Progenitor cell of endocrine pancreas (in vitro differentiated cells): Measurements from ENCODE around the gene PTTG1IP. TPM values are rescaled to one million over a fixed set of nuclear protein-coding genes. Genes with fewer than 3 reads are reported as not detected.

ENCODE experiments used
- DNase-seq: peaks from one replicate; pipeline ENCODE4 v3.0.0; 2021; ENCODE audit warnings: low spot score; ENCODE audit not compliant: unreplicated experiment
- H3K27ac Mint-ChIP-seq: 2 replicates; pipeline ENCODE4 v1.8.0; 2021; ENCODE audit warnings: mild to moderate bottlenecking, moderate library complexity, mixed read lengths
- H3K27me3 Mint-ChIP-seq: 2 replicates; pipeline ENCODE4 v1.8.0; 2021; ENCODE audit warnings: mixed read lengths
- H3K36me3 Mint-ChIP-seq: 2 replicates; pipeline ENCODE4 v1.8.0; 2022; ENCODE audit warnings: mixed read lengths; ENCODE audit not compliant: insufficient read depth
- H3K4me1 Mint-ChIP-seq: 2 replicates; pipeline ENCODE4 v1.8.0; 2021; ENCODE audit warnings: low read depth, mixed read lengths
- H3K4me3 Mint-ChIP-seq: 2 replicates; pipeline ENCODE4 v1.8.0; 2021; ENCODE audit warnings: low read depth, mild to moderate bottlenecking, moderate library complexity, mixed read lengths
- H3K9me3 Mint-ChIP-seq: 2 replicates; pipeline ENCODE4 v1.8.0; 2021; ENCODE audit warnings: low read depth, mixed read lengths
- total RNA-seq: library from RNA; stranded (reverse); gene quantifications from 2 replicates; pipeline ENCODE4 v1.2.1, GENCODE V29; 2021
- TF ChIP-seq, protein P1 (sequence below): fragments of 200-600 bp; sonication (generic); IDR thresholded peaks from one replicate; pipeline ENCODE4 v1.5.0; 2021; ENCODE audit warnings: antibody characterized with exemption, mild to moderate bottlenecking; ENCODE audit not compliant: unreplicated experiment

Gene PTTG1IP
- total RNA-seq, 1 donor from 2014 or later, result 221 TPM

DNA sequence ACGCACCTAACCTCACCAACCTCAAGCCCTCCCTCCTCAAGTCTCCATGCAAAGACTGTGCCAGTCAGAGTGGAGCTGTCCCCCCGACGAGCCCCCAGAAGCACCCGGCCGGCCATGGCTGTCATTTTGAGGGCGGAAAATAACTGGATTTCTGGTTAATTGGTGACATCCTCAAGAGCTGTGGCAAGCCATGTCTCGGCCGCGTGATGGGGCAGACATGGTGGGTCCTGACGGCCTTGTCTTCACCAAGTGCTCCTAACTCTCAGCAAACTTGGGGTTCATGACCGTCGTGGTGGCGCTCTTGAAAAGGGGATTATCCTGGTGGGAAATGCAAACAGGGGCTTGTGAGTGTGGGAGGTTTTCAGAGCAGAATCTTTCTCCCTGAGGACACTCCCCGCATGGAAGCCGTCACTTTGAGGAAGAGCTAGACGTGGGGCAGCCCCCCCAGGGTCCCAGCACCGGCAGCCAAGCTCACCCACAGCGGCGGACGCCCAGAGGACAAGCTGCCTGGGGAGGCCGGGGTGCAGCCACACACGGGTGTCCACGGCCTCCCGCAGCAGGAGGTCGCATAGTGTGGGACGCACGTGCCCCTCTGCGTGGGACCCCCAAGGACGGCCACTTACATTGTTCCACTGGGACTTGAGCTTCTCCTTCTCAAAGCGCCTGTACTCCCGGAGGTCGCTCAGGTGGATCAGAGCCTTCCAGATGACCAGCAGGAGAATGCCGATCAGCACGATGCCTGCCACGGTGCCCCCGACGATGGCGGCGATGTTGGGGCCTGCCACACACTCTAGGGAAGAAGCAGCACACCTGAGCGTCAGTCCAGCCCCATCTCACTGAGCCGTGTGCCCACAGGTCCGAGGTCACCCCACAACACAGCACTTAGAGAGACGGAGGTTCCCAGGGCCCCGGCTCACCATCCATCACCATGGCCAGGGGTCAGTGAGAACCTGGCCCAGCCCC lies 12.9 kb upstream of the PTTG1IP start:
- Mint-ChIP-seq H3K27me3 (peaks cover 7% of the 10 kb centered on the region), H3K27ac (no peak overlapping the region), H3K36me3 (no peaks in the 10 kb centered on the region), H3K9me3 (no peaks in the 10 kb centered on the region), H3K4me3 (no peak overlapping the region), H3K4me1 (no peaks in the 10 kb centered on the region)
- no peak for DNase-seq
- TF ChIP-seq, protein P1, sequence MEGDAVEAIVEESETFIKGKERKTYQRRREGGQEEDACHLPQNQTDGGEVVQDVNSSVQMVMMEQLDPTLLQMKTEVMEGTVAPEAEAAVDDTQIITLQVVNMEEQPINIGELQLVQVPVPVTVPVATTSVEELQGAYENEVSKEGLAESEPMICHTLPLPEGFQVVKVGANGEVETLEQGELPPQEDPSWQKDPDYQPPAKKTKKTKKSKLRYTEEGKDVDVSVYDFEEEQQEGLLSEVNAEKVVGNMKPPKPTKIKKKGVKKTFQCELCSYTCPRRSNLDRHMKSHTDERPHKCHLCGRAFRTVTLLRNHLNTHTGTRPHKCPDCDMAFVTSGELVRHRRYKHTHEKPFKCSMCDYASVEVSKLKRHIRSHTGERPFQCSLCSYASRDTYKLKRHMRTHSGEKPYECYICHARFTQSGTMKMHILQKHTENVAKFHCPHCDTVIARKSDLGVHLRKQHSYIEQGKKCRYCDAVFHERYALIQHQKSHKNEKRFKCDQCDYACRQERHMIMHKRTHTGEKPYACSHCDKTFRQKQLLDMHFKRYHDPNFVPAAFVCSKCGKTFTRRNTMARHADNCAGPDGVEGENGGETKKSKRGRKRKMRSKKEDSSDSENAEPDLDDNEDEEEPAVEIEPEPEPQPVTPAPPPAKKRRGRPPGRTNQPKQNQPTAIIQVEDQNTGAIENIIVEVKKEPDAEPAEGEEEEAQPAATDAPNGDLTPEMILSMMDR, result no peak

DNA sequence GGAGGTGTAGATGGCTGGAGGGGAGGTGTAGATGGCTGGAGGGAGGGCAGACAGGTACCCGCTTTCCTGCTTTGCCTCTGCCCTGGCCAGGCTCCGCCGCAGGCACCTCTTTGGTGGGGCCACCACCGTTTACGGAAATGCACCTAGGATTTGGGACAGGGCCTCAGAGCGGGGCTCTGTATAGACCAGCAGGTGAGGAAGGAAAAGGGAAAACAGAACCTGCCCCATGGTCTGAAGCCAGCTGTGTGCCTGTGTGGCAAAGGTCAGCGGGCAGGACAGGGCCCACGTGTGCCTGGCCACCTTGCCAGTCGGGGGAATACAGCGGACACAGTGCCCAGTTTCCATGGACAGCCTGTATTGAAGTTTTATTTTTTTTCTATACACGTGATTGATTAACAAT lies 12.1 kb upstream of the PTTG1IP start:
- H3K4me3 Mint-ChIP-seq, result no peak overlapping the region
- H3K27me3 Mint-ChIP-seq, result peaks cover 14% of the 10 kb centered on the region
- no peaks in the 10 kb centered on the region for H3K4me1 Mint-ChIP-seq
- no peaks in the 10 kb centered on the region for H3K9me3 Mint-ChIP-seq
- TF ChIP-seq, protein P1, result no peak
- DNase-seq, result no peak
- H3K36me3 Mint-ChIP-seq, result no peaks in the 10 kb centered on the region
- H3K27ac Mint-ChIP-seq, result no peak overlapping the region

DNA sequence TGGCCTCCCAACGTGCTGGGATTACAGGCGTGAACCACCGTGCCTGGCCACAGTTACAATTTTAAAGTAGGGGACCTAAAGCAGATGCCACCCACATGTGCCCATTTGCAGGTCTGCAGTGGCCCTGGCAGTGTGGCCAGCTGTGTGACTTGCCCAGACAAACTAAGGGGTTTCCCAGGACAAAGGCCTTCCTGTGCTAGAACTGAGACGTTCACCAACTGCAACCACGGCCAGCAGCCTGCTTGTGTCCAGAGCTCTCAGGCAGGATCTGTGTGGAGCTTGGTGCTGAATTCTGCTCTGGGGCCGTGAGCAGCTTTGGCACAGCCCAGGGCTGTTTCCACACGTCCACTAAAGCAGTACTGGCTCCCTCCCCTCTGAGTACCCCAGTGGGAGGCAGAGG lies 10.6 kb upstream of the PTTG1IP start:
- peaks cover 14% of the 10 kb centered on the region for H3K27me3 Mint-ChIP-seq
- H3K27ac Mint-ChIP-seq, result no peak overlapping the region
- H3K9me3 Mint-ChIP-seq, result no peaks in the 10 kb centered on the region
- H3K4me1 Mint-ChIP-seq, result no peaks in the 10 kb centered on the region
- no peak overlapping the region for H3K4me3 Mint-ChIP-seq
- H3K36me3 Mint-ChIP-seq, result no peaks in the 10 kb centered on the region
- DNase-seq, result no peak
- TF ChIP-seq, protein P1, result no peak

DNA sequence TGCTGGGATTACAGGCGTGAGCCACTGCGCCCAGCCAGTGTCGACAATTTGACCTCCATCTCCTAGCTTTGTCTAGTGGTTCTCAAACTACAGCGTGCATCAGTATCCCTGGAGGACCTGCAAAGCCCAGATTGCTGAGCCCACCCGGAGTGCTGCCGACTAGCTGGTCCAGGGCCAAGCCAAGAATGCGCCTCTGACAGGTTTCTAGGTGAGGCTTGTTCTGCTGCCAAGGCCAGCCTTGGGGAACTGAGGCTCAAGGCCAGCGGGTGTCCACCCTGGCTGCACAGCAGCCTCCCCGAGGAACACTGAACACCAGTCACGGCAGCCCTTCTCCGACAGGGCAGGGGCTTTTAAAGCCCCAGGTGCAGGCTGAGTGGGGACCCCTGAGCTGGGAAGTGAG lies 9.8 kb upstream of the PTTG1IP start:
- TF ChIP-seq, protein P1, result no peak
- H3K27me3 Mint-ChIP-seq, result peaks cover 16% of the 10 kb centered on the region
- no peak for DNase-seq
- H3K4me3 Mint-ChIP-seq, result no peak overlapping the region
- H3K4me1 Mint-ChIP-seq, result no peaks in the 10 kb centered on the region
- H3K9me3 Mint-ChIP-seq, result no peaks in the 10 kb centered on the region
- no peaks in the 10 kb centered on the region for H3K36me3 Mint-ChIP-seq
- no peak overlapping the region for H3K27ac Mint-ChIP-seq

DNA sequence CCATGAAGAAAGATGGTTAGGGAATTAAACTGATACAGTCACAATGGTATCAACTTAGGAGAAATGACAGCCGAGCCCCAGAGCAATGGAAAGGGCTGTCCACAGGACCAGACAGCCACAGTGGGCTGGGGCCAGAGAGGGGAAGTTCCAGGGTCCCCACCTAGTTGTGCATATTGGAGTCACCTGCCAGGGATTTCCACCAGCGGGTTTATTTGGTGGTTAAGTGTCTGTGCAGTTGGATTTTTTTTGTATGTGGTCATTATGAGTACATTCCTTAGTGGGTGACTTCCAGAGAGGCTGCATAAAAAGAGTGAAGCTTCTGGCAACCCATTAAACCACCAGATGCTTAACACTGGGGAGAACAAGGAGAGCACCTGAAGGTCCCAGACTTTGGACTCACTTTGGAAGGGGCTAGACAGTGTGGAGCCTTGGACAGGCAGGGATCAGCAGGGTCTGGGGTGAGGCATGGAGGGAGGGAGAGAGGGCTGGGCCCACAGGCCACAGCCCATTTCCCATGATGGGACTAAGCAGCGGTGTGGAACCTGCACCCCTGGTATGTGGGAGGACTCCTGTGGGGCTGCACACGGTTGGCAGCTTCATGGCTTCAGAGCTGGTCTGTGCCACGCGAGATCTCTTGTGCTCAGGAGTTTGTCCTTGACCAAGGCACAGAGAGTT lies 7.8 kb upstream of the PTTG1IP start:
- no peak overlapping the region for H3K4me3 Mint-ChIP-seq
- H3K27ac Mint-ChIP-seq, result no peak overlapping the region
- peaks cover 25% of the 10 kb centered on the region for H3K27me3 Mint-ChIP-seq
- no peaks in the 10 kb centered on the region for H3K9me3 Mint-ChIP-seq
- TF ChIP-seq, protein P1, result no peak
- H3K36me3 Mint-ChIP-seq, result no peaks in the 10 kb centered on the region
- DNase-seq, result no peak
- no peaks in the 10 kb centered on the region for H3K4me1 Mint-ChIP-seq
